Neuronal stem cell (in vitro differentiated cells): ENCODE data around the gene NT5DC1.

ENCODE experiments used
- DNase-seq: peaks from one replicate; pipeline ENCODE4 v3.0.0-alpha.2; 2013; ENCODE audit warnings: low spot score
- H2AFZ ChIP-seq: one replicate; pipeline ENCODE4 v1.6.1; 2013; ENCODE audit warnings: mild to moderate bottlenecking, low read length, inconsistent platforms
- H2AK5ac ChIP-seq: 2 replicates; pipeline ENCODE4 v1.6.1; 2013; ENCODE audit warnings: low read depth, mild to moderate bottlenecking, inconsistent platforms, low read length, moderate library complexity, mixed read lengths
- H2BK120ac ChIP-seq: 2 replicates; pipeline ENCODE4 v1.6.1; 2013; ENCODE audit warnings: low read depth, mild to moderate bottlenecking, inconsistent platforms, low read length, moderate library complexity, mixed read lengths
- H2BK12ac ChIP-seq: one replicate; pipeline ENCODE4 v1.6.1; 2013; ENCODE audit warnings: low read length, inconsistent platforms
- H2BK15ac ChIP-seq: 2 replicates; pipeline ENCODE4 v1.6.1; 2013; ENCODE audit warnings: mild to moderate bottlenecking, low read length, inconsistent platforms, mixed read lengths
- H2BK5ac ChIP-seq: one replicate; pipeline ENCODE4 v1.6.1; 2013; ENCODE audit warnings: inconsistent platforms, mild to moderate bottlenecking, low read length, moderate library complexity
- H3K14ac ChIP-seq: one replicate; pipeline ENCODE4 v1.6.1; 2013; ENCODE audit warnings: low read length, inconsistent platforms
- H3K18ac ChIP-seq: 2 replicates; pipeline ENCODE4 v1.6.1; 2013; ENCODE audit warnings: low read length, inconsistent platforms
- H3K23ac ChIP-seq: 2 replicates; pipeline ENCODE4 v1.6.1; 2013; ENCODE audit warnings: low read depth, mild to moderate bottlenecking, mixed read lengths, low read length, inconsistent platforms; ENCODE audit not compliant: poor library complexity
- H3K27ac ChIP-seq: replicated peaks from 3 replicates; pipeline ENCODE4 v1.5.1; 2013; ENCODE audit warnings: low read length, inconsistent platforms
- H3K27me3 ChIP-seq, 3 experiments: 2 replicates each; pipeline ENCODE4 v1.6.1; 2013; ENCODE audit warnings: low read length in 3 of 3, mild to moderate bottlenecking in 2 of 3, inconsistent platforms in 1 of 3, low read depth in 1 of 3, mixed read lengths in 1 of 3, moderate library complexity in 1 of 3; ENCODE audit not compliant: control insufficient read depth in 3 of 3, insufficient read depth in 3 of 3
- H3K36me3 ChIP-seq, 2 donors: replicated peaks in 1 of 2; 2 replicates each; pipeline ENCODE4 v1.6.1; 2013; ENCODE audit warnings: low read length in 2 of 2; ENCODE audit not compliant: control insufficient read depth in 2 of 2, insufficient read depth in 2 of 2
- H3K4ac ChIP-seq: 2 replicates; pipeline ENCODE4 v1.6.1; 2013; ENCODE audit warnings: inconsistent platforms, mild to moderate bottlenecking, low read length, moderate library complexity
- H3K4me1 ChIP-seq, 2 donors: 1 replicate in 1 of 2; 2 replicates in 1 of 2; pipeline ENCODE4 v1.6.1; 2013; ENCODE audit warnings: low read length in 2 of 2, low read depth in 1 of 2; ENCODE audit not compliant: control insufficient read depth in 2 of 2, insufficient read depth in 1 of 2
- H3K4me2 ChIP-seq: one replicate; pipeline ENCODE4 v1.6.1; 2013; ENCODE audit warnings: mild to moderate bottlenecking, low read length, inconsistent platforms; ENCODE audit not compliant: insufficient read depth, poor library complexity, severe bottlenecking
- H3K4me3 ChIP-seq, 2 donors: 2 replicates each; pipeline ENCODE4 v1.5.1; 2013; ENCODE audit warnings: low read length in 2 of 2, mild to moderate bottlenecking in 2 of 2, inconsistent platforms in 1 of 2, moderate library complexity in 1 of 2
- H3K79me1 ChIP-seq: one replicate; pipeline ENCODE4 v1.6.1; 2013; ENCODE audit warnings: low read depth, mild to moderate bottlenecking, inconsistent platforms, low read length, moderate library complexity
- H3K9ac ChIP-seq: one replicate; pipeline ENCODE4 v1.6.1; 2013; ENCODE audit warnings: mild to moderate bottlenecking, low read depth, low read length, inconsistent platforms; ENCODE audit not compliant: poor library complexity
- H3K9me3 ChIP-seq, 2 donors: replicated peaks in 1 of 2; 2 replicates each; pipeline versions ENCODE3 to v1.6.1; 2013; ENCODE audit warnings: low read length in 2 of 2, mild to moderate bottlenecking in 2 of 2, inconsistent platforms in 1 of 2, low read depth in 1 of 2, mixed read lengths in 1 of 2, moderate library complexity in 1 of 2; ENCODE audit not compliant: control insufficient read depth in 2 of 2, insufficient read depth in 1 of 2
- H4K8ac ChIP-seq: one replicate; pipeline ENCODE4 v1.6.1; 2013; ENCODE audit warnings: low read depth, mild to moderate bottlenecking, inconsistent platforms, low read length, moderate library complexity
- H4K91ac ChIP-seq: one replicate; pipeline ENCODE4 v1.6.1; 2013; ENCODE audit warnings: low read length, low read depth, mild to moderate bottlenecking, inconsistent platforms; ENCODE audit not compliant: poor library complexity
- WGBS, 2 donors: extraction: QIAGEN DNeasy Blood & Tissue Kit; methylation state at CpG; one replicate each; pipeline ENCODE4 v1.1.7; 2013; ENCODE audit warnings: missing lambda C conversion rate in 2 of 2, mixed read lengths in 1 of 2; ENCODE audit not compliant: insufficient read length in 2 of 2, insufficient replicate concordance in 1 of 2; ENCODE audit errors: extremely low coverage in 2 of 2; 5-methylcytosine and 5-hydroxymethylcytosine counted together

NT5DC1 gene

GRCh38 chr6:116229287-116229913, 128.7 kb downstream of the NT5DC1 start:
- Histone ChIP-seq H2BK120ac (no peak overlapping the region), H3K18ac (no peak overlapping the region), H2BK12ac (no peak overlapping the region), H3K27me3 (no peaks in the 10 kb centered on the region), H3K79me1 (no peaks in the 10 kb centered on the region), H3K4me2 (peak overlapping the region; percentile 33), H2BK15ac (no peak overlapping the region), H3K14ac (no peak overlapping the region), H3K9ac (no peak overlapping the region), H3K4me3 (peak overlapping the region; percentile 25 to 38), H2BK5ac (no peak overlapping the region), H3K4me1 (peaks cover 0 to 2% of the 10 kb centered on the region in 2 donors), H3K36me3 (no peaks in the 10 kb centered on the region), H4K91ac (no peak overlapping the region), H3K9me3 (no peaks in the 10 kb centered on the region), H2AK5ac (no peak overlapping the region), H3K23ac (no peak overlapping the region), H2AFZ (peak overlapping the region; percentile 69), H4K8ac (no peak overlapping the region), H3K27ac (no peak overlapping the region), H3K4ac (no peak overlapping the region)
- peak; percentile 92 for DNase-seq
- no CpG with 5 or more reads among the region's 17 CpGs for WGBS, 2 donors

- Histone ChIP-seq H2BK15ac (no peak overlapping the region), H3K23ac (no peak overlapping the region), H3K4ac (no peak overlapping the region), H2BK12ac (no peak overlapping the region), H3K14ac (no peak overlapping the region), H3K4me3 (no peak overlapping the region), H3K9ac (no peak overlapping the region), H2BK5ac (no peak overlapping the region), H3K18ac (no peak overlapping the region), H3K27ac (no peak overlapping the region), H4K8ac (no peak overlapping the region), H4K91ac (no peak overlapping the region), H3K36me3 (peaks cover 1 to 2% of the 10 kb centered on the region in 2 donors), H2AFZ (no peak overlapping the region), H3K4me1 (no peaks in the 10 kb centered on the region), H2AK5ac (no peak overlapping the region), H3K9me3 (no peaks in the 10 kb centered on the region), H2BK120ac (no peak overlapping the region), H3K4me2 (no peak overlapping the region), H3K79me1 (no peaks in the 10 kb centered on the region), H3K27me3 (no peaks in the 10 kb centered on the region)
- WGBS, 2 donors: no CpG with 5 or more reads among the region's 3 CpGs
- DNase-seq: no peak
Measured at GRCh38 chr6:116234689-116235088, 134.0 kb downstream of the NT5DC1 start.

GRCh38 chr6:116238083-116238482, 137.4 kb downstream of the NT5DC1 start:
- H3K27ac ChIP-seq: no peak overlapping the region
- no peak overlapping the region for H3K4me3 ChIP-seq
- no peak overlapping the region for H3K18ac ChIP-seq
- H2BK12ac ChIP-seq: no peak overlapping the region
- no peak overlapping the region for H2BK120ac ChIP-seq
- no peak overlapping the region for H3K23ac ChIP-seq
- H2AK5ac ChIP-seq: no peak overlapping the region
- H3K9ac ChIP-seq: no peak overlapping the region
- H2AFZ ChIP-seq: no peak overlapping the region
- DNase-seq: no peak
- H3K27me3 ChIP-seq: no peaks in the 10 kb centered on the region
- H2BK15ac ChIP-seq: no peak overlapping the region
- no peak overlapping the region for H4K91ac ChIP-seq
- no peaks in the 10 kb centered on the region for H3K4me1 ChIP-seq
- WGBS, 2 donors: no CpG with 5 or more reads among the region's 2 CpGs
- H3K4me2 ChIP-seq: no peak overlapping the region
- H3K14ac ChIP-seq: no peak overlapping the region
- no peaks in the 10 kb centered on the region for H3K79me1 ChIP-seq
- no peak overlapping the region for H4K8ac ChIP-seq
- peaks cover 1 to 2% of the 10 kb centered on the region in 2 donors for H3K36me3 ChIP-seq
- H3K4ac ChIP-seq: no peak overlapping the region
- H2BK5ac ChIP-seq: no peak overlapping the region
- H3K9me3 ChIP-seq: no peaks in the 10 kb centered on the region

- Histone ChIP-seq H3K4me2 (no peak overlapping the region), H3K27me3 (no peaks in the 10 kb centered on the region), H3K9ac (no peak overlapping the region), H3K14ac (no peak overlapping the region), H3K18ac (no peak overlapping the region), H2BK15ac (no peak overlapping the region), H3K4me1 (no peaks in the 10 kb centered on the region), H2BK120ac (no peak overlapping the region), H4K8ac (no peak overlapping the region), H3K27ac (no peak overlapping the region), H3K9me3 (no peaks in the 10 kb centered on the region), H2BK12ac (no peak overlapping the region), H3K79me1 (no peaks in the 10 kb centered on the region), H2AK5ac (no peak overlapping the region), H3K23ac (no peak overlapping the region), H3K4me3 (no peak overlapping the region), H4K91ac (no peak overlapping the region), H2BK5ac (no peak overlapping the region), H2AFZ (no peak overlapping the region), H3K36me3 (peaks cover 3 to 5% of the 10 kb centered on the region in 2 donors), H3K4ac (no peak overlapping the region)
- DNase-seq: no peak
- WGBS, 2 donors: no CpG with 5 or more reads among the region's 2 CpGs
Measured at GRCh38 chr6:116239256-116239655, 138.6 kb downstream of the NT5DC1 start.
